CD4-positive, alpha-beta T cell treated with Interleukin-17A for 1 hour (primary cell): ENCODE measurements around the gene ANKRD33.
"Not testable (repeated sequence)": the region's sequence is repeated elsewhere in the genome, so short reads cannot be mapped to it uniquely, and the experiment has no call there.

Experiments
- DNase-seq: peaks from one replicate; pipeline ENCODE4 v3.0.0-alpha.2; 2020

The ANKRD33 gene

GRCh38 chr12:51883998-51884675, 3.8 kb upstream of the ANKRD33 start:
- DNase-seq = no peak

- DNase-seq = no peak
Measured at GRCh38 chr12:51884676-51885229, 3.1 kb upstream of the ANKRD33 start.

GRCh38 chr12:51885294-51886020, 2.4 kb upstream of the ANKRD33 start:
- DNase-seq = not testable (repeated sequence)

GRCh38 chr12:51886021-51886710, 1.7 kb upstream of the ANKRD33 start:
- DNase-seq = peak; percentile 58

GRCh38 chr12:51888316-51889215, 663 bp downstream of the ANKRD33 start:
- DNase-seq = no peak

GRCh38 chr12:51889216-51890132, 1.6 kb downstream of the ANKRD33 start:
- DNase-seq = no peak

GRCh38 chr12:51890133-51890464, 2.2 kb downstream of the ANKRD33 start:
- no peak for DNase-seq

GRCh38 chr12:51890511-51891171, 2.7 kb downstream of the ANKRD33 start:
- no peak for DNase-seq

- DNase-seq = no peak
Measured at GRCh38 chr12:51891843-51892242, 3.9 kb downstream of the ANKRD33 start.

GRCh38 chr12:51893786-51894185, 5.9 kb downstream of the ANKRD33 start:
- no peak for DNase-seq

- DNase-seq = no peak
Measured at GRCh38 chr12:51895378-51896135, 7.7 kb downstream of the ANKRD33 start.

- DNase-seq = no peak
Measured at GRCh38 chr12:51896236-51896635, 8.3 kb downstream of the ANKRD33 start.

- DNase-seq = no peak
Measured at GRCh38 chr12:51897181-51897580, 9.3 kb downstream of the ANKRD33 start.

- no peak for DNase-seq
Measured at GRCh38 chr12:51898506-51898905, 10.6 kb downstream of the ANKRD33 start.

GRCh38 chr12:51898937-51899336, 11.0 kb downstream of the ANKRD33 start:
- no peak for DNase-seq

- DNase-seq = no peak
Measured at GRCh38 chr12:51900323-51900889, 12.5 kb downstream of the ANKRD33 start.

- no peak for DNase-seq
Measured at GRCh38 chr12:51901121-51901817, 13.4 kb downstream of the ANKRD33 start.

GRCh38 chr12:51901881-51902280, 14.0 kb downstream of the ANKRD33 start:
- no peak for DNase-seq

GRCh38 chr12:51904951-51905470, 17.1 kb downstream of the ANKRD33 start:
- no peak for DNase-seq
